NCI-H2029 (cell line): ENCODE results near the gene GNAL.
"Not testable (repeated sequence)": the region's sequence is repeated elsewhere in the genome, so short reads cannot be mapped to it uniquely, and the experiment has no call there.

Experiments used
- DNase-seq: peaks from one replicate; lab custom pipeline; 2025; lab: John Stamatoyannopoulos, UW

Gene GNAL

DNA sequence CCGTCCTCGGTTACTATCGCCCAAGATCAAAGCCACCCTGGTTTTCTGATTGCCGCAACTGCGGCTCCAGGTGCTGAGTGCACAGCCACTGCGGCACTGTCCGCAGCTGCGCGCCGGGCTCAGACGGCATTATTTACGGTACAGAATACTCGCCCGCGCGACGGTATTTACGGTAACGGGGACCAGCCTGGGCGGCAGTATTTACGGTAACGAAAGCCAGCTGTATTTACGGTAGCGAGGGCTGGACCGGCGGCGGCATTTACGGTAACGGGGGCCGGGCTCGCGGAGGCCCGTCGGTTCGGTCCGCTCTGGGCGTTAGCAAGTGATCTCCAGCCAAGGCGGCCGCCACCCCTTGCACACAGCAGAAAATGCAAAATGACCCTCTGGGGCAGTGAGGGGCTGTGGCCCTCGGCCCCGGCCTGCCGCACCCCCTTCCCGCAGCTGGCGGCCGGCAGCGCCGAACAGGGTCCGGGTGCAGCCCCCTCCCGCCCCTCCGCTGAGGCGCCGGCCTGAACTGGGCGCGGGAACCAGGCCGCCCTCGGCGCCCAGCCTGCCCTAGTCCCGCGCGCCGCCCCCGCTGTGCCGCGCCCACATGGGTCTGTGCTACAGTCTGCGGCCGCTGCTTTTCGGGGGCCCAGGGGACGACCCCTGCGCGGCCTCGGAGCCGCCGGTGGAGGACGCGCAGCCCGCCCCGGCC lies at the start of gene GNAL:
GNAL (plus strand) TSS at position 293 of the 697 bp plus-strand sequence; CDS start at position 593, 300 bp downstream.
- DNase-seq, result peak; percentile 58

DNA sequence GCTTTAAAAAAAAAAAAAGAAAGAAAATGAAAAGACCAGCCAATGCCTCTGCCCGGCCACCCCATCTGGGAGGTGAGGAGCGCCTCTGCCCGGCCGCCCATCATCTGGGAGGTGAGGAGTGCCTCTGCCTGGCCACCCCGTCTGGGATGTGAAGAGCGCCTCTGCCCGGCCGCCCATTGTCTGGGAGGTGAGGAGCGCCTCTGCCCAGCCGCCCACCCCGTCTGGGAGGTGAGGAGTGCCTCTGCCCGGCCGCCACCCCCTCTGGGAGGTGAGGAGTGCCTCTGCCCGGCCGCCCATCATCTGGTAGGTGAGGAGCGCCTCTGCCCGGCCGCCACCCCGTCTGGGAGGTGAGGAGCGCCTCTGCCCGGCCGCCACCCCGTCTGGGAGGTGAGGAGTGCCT lies 41.8 kb upstream of the GNAL start:
- DNase-seq, result not testable (repeated sequence)

GRCh38 chr18:11647804-11648203 lies 41.3 kb upstream of the GNAL start:
- not testable (repeated sequence) for DNase-seq

DNA sequence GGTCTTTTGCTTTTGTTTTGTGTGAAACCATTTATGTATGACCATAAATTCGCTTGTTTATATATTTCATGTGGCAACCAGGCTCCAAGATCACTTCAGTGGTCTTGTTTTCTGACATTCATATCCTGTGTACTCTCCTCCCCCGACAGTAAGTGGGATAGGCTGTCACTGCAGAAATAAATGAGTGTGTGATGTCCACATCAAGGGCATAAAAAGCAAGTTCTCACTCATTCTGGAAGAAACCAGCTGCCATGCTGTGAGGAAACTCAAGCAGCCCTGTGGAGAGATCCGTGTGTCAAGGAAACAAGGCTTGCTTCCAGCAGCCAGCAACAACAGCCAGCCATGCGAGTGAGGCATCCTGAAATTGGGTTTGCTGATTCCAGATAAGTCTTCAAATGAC lies 39.2 kb upstream of the GNAL start:
- no peak for DNase-seq

DNA sequence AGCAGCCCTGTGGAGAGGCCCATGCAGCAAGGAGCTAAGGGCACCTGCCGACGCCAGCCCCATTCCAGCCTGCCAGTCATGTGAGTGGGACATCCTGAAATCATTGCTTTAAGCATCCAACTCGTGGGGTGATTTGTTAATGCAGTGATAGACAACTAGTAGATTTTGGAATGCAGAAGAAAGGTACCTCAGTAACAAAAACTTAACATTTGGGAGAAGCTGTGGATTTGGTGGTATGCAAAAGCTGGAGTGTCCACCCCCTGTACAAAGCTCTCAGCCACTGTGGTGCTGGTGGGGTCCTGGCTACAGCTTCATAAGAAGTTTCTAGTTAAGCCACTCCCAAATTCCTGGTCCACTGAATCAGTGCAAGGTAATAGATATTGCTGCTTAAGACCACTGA lies 37.2 kb upstream of the GNAL start:
- DNase-seq, result no peak

DNA sequence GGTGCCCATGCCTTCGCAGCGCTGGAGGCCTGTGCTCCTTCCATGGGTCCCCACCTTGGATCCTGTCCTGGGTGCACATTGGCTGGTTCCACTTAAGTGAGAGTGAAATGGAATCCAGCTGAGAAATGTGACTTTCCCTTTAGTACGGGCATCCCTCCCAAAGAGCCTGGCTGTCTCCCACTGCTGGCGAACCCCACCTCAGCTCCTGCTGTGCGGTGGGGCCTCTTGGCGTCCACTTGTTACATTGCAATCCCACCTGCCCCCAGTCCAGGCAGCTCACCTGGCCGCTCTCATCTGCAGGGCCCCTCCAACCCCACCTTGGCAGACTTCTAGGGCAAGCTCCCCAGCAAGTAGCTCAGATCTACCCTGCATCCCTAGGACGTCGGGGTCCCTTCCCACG lies 35.5 kb upstream of the GNAL start:
- no peak for DNase-seq

GRCh38 chr18:11654736-11655605 lies 34.1 kb upstream of the GNAL start:
- DNase-seq, result no peak

- DNase-seq, result no peak
These were observed 33.5 kb upstream of the GNAL start for GRCh38 chr18:11655606-11655932.

DNA sequence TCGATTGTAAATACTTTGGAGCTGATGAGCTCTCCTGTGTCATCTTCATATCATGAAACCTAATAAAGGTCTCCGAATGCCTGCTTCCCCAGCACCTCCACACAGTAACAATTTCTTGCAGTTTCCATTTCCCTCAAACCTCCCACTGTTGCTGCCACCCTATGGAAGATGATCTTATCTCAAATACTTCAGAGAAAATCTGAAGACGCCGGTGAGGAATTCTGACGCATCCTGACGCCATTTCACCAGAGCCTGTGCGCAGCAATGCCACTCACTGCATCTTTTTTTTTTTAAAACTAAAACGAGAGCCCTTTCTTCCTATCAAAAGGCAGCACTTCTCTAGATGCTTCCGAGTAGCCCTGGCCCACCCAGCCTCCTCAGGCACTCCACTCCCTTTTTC lies 31.9 kb upstream of the GNAL start:
- no peak for DNase-seq

DNA sequence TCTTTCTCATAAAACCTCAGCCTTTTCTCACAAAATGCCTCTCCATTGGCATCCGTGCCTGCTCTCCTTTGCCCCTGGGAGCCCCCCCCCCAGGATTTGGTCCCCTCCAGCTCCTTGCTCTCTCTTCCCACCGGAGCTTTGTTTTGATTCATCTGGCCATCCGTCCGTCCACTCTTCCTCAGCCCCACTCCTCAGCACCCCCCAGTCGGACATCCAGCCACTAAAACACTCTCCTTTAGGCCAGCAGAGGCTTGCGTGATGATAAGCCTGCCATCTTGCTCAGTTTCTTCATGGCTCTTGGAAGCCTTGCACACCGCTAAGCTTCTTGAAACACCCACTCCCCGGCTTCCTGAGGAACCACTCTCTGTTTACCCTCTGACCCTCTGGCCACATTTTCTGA lies 31.5 kb upstream of the GNAL start:
- DNase-seq, result no peak

DNA sequence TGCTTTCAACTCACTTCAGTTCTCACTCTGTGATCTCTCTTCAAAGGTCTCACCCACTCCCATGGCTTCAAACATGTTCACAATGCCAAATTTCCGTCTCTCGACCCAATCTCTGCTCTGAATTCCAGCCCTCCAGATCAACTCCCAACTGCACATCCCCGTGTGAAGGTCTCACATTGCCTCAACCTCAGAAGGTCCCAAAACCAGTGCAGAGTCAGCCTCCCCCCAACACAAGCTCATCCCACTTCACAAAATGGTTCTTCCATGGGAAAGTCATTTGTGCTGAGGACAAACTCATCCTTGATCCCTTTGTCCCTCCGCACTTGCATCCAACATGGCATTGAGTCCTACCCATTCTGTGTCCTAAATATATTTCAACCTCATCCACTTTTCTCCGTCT lies 31.0 kb upstream of the GNAL start:
- DNase-seq, result no peak

DNA sequence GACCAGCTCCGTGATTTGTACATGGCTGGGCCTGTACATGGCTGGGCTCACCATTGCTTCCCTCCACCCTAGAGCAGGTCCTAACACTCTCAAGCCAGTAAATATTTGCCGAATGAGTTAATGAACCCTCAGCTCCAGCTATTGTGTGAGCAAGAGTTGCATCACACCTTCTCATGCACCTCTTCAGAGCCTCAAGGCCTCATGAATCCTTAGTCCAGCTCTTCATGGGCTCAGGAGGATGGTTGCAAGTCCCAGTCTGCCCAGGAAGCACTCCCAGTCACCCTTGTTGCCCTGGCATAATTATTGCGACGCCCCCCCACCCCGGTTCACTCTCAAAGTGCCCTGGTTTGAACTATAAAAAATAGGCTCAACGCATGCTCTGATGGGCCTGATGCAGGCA lies 30.1 kb upstream of the GNAL start:
- no peak for DNase-seq

- DNase-seq, result no peak
These were observed 28.4 kb upstream of the GNAL start for GRCh38 chr18:11660691-11661090.

DNA sequence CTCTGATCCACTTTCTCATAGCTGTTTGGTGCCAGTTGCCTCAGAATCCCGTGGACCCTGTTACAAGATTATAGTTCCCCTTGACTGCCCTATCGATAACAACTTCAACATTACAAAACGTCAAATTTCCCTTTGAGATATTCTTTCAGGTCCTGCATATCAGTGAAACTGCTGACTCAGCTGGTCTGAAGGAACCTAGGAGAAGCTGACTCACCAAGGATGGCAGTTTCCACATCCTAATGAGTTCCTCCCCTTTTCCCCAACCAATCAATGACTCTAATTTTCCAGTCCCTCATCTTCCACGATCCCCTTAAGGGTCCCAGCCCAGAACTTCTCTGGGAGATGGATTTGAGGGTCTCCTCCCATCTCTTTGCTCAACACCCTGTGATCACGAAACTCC lies 27.6 kb upstream of the GNAL start:
- DNase-seq, result no peak

- no peak for DNase-seq
These were observed 25.5 kb upstream of the GNAL start for GRCh38 chr18:11663439-11664029.

GRCh38 chr18:11664286-11664685 lies 24.8 kb upstream of the GNAL start:
- DNase-seq, result no peak

GRCh38 chr18:11665146-11665545 lies 23.9 kb upstream of the GNAL start:
- no peak for DNase-seq

DNA sequence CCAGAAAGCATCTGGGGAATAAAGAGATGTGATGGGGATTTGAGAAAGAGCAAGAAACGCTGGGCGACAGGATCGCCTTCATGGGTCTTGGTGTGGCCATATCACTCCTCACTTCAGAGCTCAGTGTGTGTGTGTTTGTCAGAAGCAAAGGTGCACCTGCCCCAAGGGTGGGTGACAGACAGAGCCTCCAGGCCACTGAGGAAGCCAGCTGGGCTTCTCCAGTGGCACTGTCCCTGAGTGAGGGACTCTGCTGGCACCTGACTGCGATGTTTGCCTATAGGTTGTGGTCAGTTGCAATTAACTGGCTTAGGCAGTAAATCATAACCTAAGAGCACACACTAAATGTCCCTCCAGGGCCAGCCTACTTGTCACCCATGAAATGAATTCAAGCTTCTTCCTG lies 23.5 kb upstream of the GNAL start:
- DNase-seq, result no peak

DNA sequence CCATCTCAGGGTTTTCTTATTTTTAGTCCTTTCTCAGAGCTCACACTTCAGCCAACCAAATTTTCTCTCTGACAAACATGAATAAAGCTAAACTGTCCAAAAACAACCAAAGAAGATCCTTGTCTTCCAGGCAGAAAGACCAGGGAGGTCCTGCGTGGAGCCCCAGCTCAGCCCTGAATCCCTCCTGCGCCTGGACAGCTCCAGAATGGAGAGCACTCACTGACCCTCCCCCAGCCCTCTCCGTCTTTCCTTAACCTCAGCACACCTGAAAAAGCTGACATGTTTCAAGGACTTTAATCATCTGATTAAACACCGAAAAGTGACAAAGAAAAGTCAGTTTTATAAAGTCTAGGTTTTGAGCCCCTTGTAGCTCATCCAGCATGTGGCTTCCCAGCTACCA lies 22.9 kb upstream of the GNAL start:
- DNase-seq, result no peak

DNA sequence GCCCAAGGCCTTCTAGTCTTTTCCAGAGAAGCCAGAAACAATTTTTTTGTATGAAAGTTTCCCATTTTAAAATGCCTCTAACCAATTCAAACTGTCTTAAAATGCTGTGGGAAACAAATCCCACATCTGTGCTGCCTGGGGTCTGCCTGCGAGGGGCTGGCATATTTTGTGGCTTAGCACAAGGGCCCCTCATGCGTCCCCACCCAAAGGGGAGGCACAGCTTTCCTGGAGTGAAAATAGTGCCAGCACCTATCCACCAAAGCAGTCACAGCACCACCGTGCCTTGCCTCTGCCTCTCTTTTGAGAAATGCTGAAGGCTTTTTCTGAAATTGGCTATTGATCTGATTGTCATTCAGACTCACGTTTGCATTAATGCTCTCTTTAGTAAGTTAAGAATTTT lies 22.2 kb upstream of the GNAL start:
- no peak for DNase-seq

GRCh38 chr18:11667578-11667977 lies 21.5 kb upstream of the GNAL start:
- DNase-seq, result no peak

DNA sequence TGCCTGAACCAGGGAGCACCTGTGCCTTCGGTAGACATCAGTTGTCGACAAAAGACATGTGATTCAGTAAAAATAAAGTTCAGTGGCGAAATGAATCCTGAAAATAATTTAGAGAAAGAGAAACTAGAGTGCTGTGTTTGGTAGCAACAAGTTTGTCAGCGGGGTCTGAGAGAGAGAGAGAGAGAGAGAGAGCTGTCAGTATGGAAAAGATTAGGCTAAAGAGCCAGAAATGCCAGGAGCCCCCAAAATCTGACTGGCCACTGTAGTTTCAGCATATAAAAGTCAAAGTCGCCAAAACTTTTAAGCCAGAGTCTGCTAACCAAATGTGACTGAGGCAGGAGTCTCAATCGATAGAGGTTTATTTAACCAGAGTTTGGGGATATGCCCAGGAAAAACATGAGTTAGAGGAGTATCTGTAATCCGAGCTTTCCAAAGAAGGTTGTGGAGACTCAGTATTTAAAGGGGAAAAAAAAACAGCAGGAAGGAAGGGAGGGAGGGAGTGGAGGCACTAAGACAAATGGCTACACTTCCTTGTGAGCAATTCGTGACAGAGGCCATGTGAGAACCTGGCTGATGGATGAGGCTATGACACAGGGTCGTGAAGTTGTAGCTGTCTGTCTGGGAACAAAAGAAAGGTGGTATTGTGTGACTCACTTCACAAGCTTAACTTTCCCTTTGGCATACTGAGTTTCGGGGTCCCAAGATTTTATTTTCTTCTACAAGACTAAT lies 20.5 kb upstream of the GNAL start:
- no peak for DNase-seq
